HG03175 (cell line): ENCODE measurements around the gene CMSS1.

ENCODE experiments used
- ATAC-seq: cut with Tn5 transposase; IDR thresholded peaks from one replicate; pipeline ENCODE4 v1.9.1; 2021; ENCODE audit warnings: mild to moderate bottlenecking, moderate library complexity; ENCODE audit not compliant: unreplicated experiment

CMSS1 gene

GRCh38 chr3:100123112-100123511 is 305.4 kb downstream of the CMSS1 start:
- no peak for ATAC-seq

- ATAC-seq = no peak
These were observed 306.6 kb downstream of the CMSS1 start for GRCh38 chr3:100124201-100124761.

DNA sequence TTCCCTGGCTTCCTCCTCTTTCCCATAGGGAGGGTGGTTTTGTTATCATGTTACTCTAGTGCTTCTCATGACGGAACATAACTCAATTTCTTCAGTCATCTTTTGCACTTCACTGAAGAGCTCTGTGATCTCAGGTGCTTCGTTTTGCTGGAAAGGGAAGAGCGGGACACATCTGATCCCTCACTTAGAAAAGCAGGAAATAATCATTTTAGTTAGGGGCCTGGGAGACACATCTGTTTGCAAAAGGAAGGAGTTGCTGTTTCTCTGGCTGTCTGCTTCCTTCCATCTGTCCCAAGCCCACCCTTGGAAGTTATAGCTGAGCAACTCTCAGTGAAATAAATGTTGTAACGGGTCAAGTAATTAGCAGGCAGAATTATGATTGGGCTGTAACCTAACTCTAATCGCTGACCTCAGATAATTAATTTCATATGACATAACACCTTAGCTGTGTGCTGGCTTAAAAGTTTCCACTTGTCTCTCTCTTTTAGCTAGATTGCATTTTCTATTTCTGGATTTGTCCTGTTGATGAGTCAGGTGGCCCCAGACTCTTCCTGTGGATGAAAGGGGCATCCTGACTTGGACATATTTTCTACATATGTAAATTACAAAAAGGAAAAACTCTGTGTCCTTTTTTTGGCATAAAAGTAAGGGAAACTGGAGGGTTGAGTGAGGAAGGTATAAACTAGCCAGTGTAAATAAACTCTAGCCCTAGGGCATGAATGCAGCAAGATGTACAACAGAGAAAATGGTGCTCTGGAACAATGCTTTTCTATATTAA is 307.7 kb downstream of the CMSS1 start:
- ATAC-seq = no peak

DNA sequence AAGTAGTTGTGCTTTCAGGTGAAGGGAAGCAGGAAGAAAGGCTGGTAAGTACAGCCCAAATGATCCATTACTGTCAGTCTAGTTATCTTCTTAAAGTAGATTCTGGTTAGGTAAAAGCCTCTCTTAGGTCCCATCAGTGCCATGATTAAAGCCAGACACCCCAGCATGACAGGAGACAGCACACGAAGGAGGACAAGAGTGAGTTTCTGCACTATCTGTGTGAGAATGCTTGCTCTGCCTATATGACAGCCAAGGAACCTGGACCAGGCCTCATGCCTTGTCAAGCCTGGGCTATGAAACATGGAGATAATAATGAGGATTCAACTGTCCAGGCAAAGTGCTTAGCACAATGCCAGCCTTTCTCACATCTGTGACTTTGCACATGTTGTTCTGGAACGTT is 310.1 kb downstream of the CMSS1 start:
- no peak for ATAC-seq

GRCh38 chr3:100128565-100128964 is 310.9 kb downstream of the CMSS1 start:
- no peak for ATAC-seq

DNA sequence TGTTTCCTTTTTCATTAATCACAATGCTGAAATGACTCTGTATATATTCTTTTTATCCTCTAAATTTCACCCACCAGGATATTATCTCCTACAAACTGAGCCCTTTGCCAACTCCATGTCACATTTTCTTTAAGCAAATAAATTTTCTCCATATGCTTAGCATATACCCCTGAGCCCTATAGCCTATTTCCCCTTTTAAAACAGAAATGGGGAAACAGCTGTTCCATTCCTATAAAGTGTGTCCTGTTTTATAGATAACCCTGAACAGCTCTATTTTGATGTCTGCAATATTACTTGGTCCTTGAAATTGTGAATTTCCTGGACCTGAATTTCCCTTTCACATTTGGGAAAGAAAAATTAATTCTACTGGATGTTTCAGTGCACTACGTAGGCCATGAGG is 312.3 kb downstream of the CMSS1 start:
- ATAC-seq = no peak

- no peak for ATAC-seq
These were observed 313.6 kb downstream of the CMSS1 start for GRCh38 chr3:100131241-100131640.

DNA sequence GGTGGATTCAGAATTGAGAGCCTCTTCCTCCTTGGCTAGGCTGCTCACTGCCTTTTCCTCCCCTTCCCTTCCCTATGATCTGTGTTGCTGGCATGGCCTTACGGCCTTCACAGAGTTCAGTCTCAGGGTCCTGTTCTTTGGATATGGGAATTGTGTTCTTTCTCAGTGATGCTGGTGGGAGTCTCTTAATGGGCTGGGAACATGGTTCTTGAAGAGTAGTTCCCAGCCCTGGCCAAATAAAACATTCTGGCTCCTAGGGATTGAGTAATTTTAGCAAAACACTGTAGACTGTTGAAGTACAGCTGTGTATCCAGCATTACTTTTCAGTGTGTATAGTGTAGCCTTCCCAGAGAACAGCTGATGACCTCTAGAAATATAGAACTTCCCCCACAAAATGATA is 319.3 kb downstream of the CMSS1 start:
- ATAC-seq = no peak

DNA sequence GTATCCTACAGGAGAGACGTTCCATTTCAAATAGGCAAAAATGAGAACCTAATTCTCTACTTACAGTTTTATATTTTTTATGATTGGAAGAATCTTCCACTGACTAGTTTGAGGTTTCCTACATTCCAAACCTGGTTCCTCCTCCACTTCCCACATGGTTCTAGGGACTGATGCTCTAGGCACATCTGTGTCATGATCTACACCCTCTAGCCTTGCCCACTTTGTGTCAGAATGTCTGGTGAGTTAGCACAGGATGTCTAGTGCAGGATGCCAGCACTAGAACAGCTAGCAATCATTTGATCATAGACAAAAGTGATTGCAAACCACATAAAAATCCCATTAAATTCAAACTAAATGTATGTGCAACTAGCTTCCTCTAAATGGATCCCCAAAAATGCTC is 323.3 kb downstream of the CMSS1 start:
- ATAC-seq = no peak

DNA sequence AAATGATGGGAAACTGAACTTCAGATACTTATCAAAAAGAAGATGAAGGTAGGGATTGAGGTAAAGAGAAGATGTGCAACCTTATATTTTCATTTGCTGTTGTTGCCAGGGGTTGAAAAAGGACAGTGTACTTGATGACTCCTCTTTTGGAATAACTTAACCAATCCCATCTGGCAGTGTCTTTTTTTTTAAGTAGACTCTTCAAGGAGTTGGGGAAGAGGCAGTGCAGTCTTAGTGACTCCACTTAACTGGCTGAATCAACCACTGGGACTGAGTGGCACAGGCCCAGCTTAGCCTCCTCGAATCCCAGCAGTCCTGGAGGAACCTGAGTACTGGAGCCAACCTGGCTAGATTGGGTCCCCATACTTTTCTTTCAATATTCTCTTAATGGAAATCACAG is 323.9 kb downstream of the CMSS1 start:
- ATAC-seq = no peak

DNA sequence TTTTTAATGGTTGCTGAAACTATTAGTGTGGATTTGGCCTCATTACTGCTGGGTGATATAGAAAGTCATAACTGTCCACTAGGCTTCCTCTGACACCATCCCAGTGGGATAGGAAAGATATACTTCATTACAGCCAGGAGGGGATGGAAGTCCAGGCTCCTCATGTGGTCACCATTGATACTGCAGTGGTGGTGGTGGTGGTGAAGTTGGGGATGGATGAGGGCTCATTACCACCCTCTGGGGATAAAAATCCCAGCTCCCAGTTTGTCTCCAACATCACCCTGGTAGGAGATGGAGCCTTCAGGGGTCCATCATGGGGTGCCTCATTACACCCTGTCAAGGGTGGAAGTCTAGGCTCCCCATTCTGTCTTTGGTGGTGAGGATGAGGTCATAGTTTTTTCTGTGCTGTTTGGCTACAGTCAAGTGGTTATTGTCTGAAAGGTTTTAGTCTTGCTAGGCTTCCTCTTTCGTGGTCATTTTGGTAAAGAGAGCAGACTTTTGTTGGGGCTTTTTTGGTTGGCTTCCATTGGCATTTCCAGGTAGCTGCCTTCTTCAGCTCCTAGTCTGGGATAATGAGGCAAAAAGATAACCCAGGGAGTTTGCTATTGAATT is 326.7 kb downstream of the CMSS1 start:
- ATAC-seq = peak; percentile 67

GRCh38 chr3:100149130-100149529 is 331.5 kb downstream of the CMSS1 start:
- no peak for ATAC-seq

- no peak for ATAC-seq
These were observed 332.2 kb downstream of the CMSS1 start for GRCh38 chr3:100149713-100150415.

DNA sequence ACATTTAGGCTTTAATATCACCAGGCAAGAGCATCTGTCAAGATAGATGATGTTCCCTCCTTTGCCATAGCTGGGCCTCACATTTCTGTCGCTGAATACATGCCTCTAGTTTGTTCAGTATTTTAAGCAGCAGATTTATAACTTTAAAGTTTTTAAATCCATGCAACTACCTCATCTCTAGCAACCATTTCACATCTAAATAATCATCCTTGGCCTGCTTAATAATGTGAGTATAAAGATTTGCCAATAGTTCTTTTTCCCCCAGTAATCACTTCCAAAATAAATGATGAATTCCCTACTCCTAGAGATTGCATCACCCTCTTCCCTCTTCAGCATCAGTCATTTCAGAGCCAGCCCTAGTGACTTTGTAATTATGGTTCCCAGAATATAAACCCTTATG is 332.8 kb downstream of the CMSS1 start:
- ATAC-seq = no peak

GRCh38 chr3:100151024-100151707 is 333.5 kb downstream of the CMSS1 start:
- no peak for ATAC-seq

GRCh38 chr3:100154171-100154570 is 336.5 kb downstream of the CMSS1 start:
- ATAC-seq = no peak

- ATAC-seq = no peak
These were observed 337.5 kb downstream of the CMSS1 start for GRCh38 chr3:100155128-100155527.

- no peak for ATAC-seq
These were observed 337.9 kb downstream of the CMSS1 start for GRCh38 chr3:100155590-100155989.

GRCh38 chr3:100157685-100158084 is 340.0 kb downstream of the CMSS1 start:
- no peak for ATAC-seq

DNA sequence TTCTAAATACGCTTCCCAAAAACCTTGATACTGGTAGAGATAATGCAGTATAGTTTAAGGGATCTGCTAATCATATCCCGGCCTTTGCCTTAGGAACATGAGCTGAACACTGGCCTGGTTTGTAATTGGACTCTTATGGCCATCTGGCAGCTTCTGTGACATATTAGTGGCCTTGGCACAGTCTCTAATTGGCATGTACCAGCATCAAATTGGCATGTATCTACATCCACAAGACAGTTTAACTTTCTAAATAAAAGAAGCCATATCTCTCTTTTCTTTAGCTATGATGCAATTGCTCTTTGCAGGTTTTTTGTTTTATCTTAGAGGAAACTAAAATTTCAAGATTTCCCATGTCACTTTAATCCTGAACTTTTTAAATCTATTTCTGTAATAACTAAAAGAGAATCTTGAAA is 341.3 kb downstream of the CMSS1 start:
- ATAC-seq = no peak
